KMS-11 (cell line): ENCODE data around the gene MANEA.
A peak's percentile ranks its signal among the peaks of the same experiment; 100 is the strongest.
"Not testable (repeated sequence)": the region's sequence is repeated elsewhere in the genome, so short reads cannot be mapped to it uniquely, and the experiment has no call there.

Experiments used
- H2AFZ ChIP-seq: fragments of 200-600 bp; sonication (generic); 2 replicates; pipeline ENCODE4 v1.6.1; 2016; ENCODE audit warnings: antibody characterized with exemption, mixed run types, low read depth
- H3K27ac ChIP-seq: fragments of 200-600 bp; sonication (generic); 2 replicates; pipeline ENCODE4 v1.6.1; 2016; ENCODE audit warnings: mild to moderate bottlenecking, mixed run types
- H3K27me3 ChIP-seq: fragments of 200-600 bp; sonication (generic); 2 replicates; pipeline ENCODE4 v1.6.1; 2017; ENCODE audit warnings: mild to moderate bottlenecking, low read depth, mixed run types, moderate library complexity; ENCODE audit not compliant: insufficient read depth
- H3K36me3 ChIP-seq: fragments of 200-600 bp; sonication (generic); 2 replicates; pipeline ENCODE4 v1.6.1; 2017; ENCODE audit warnings: mild to moderate bottlenecking, mixed run types; ENCODE audit not compliant: insufficient read depth
- H3K4me1 ChIP-seq: fragments of 200-600 bp; sonication (generic); 2 replicates; pipeline ENCODE4 v1.6.1; 2016; ENCODE audit warnings: mild to moderate bottlenecking, low read depth, mixed run types; ENCODE audit not compliant: poor library complexity, severe bottlenecking
- H3K4me2 ChIP-seq: fragments of 200-600 bp; sonication (generic); 2 replicates; pipeline ENCODE4 v1.7.0; 2016; ENCODE audit warnings: mild to moderate bottlenecking, mixed run types
- H3K4me3 ChIP-seq: fragments of 200-600 bp; sonication (generic); IDR thresholded peaks from 2 replicates; pipeline ENCODE4 v1.6.1; 2017; ENCODE audit warnings: low read depth, low read length, mixed read lengths; ENCODE audit not compliant: insufficient read depth
- H3K79me2 ChIP-seq: fragments of 200-600 bp; sonication (generic); 2 replicates; pipeline ENCODE4 v1.6.1; 2016; ENCODE audit warnings: low read depth, mixed run types; ENCODE audit not compliant: insufficient read depth
- H3K9ac ChIP-seq: fragments of 200-600 bp; sonication (generic); 2 replicates; pipeline ENCODE4 v1.6.1; 2016; ENCODE audit warnings: mild to moderate bottlenecking, mixed run types
- H4K20me1 ChIP-seq: fragments of 200-600 bp; sonication (generic); 2 replicates; pipeline ENCODE4 v1.6.1; 2016; ENCODE audit warnings: mild to moderate bottlenecking, mixed run types; ENCODE audit not compliant: insufficient read depth
- TF ChIP-seq, protein P1 (sequence below): fragments of 200-600 bp; sonication (generic); conservative IDR thresholded peaks from 2 replicates; pipeline ENCODE4 v1.6.1; 2017; ENCODE audit warnings: low read depth, mild to moderate bottlenecking, antibody characterized with exemption, low read length, moderate library complexity, mixed read lengths

MANEA gene

GRCh38 chr6:95576998-95577303, 384 bp upstream of the MANEA start:
- TF ChIP-seq, protein P1, sequence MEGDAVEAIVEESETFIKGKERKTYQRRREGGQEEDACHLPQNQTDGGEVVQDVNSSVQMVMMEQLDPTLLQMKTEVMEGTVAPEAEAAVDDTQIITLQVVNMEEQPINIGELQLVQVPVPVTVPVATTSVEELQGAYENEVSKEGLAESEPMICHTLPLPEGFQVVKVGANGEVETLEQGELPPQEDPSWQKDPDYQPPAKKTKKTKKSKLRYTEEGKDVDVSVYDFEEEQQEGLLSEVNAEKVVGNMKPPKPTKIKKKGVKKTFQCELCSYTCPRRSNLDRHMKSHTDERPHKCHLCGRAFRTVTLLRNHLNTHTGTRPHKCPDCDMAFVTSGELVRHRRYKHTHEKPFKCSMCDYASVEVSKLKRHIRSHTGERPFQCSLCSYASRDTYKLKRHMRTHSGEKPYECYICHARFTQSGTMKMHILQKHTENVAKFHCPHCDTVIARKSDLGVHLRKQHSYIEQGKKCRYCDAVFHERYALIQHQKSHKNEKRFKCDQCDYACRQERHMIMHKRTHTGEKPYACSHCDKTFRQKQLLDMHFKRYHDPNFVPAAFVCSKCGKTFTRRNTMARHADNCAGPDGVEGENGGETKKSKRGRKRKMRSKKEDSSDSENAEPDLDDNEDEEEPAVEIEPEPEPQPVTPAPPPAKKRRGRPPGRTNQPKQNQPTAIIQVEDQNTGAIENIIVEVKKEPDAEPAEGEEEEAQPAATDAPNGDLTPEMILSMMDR: no peak
- Histone ChIP-seq H2AFZ (peak overlapping the region; percentile 59), H3K27me3 (no peaks in the 10 kb centered on the region), H3K4me3 (no peak overlapping the region), H3K9ac (peak overlapping the region; percentile 92), H3K27ac (peak overlapping the region; percentile 98), H3K4me1 (peaks cover 24% of the 10 kb centered on the region), H4K20me1 (no peaks in the 10 kb centered on the region), H3K4me2 (peak overlapping the region; percentile 66), H3K79me2 (peaks cover 39% of the 10 kb centered on the region), H3K36me3 (no peaks in the 10 kb centered on the region)

DNA sequence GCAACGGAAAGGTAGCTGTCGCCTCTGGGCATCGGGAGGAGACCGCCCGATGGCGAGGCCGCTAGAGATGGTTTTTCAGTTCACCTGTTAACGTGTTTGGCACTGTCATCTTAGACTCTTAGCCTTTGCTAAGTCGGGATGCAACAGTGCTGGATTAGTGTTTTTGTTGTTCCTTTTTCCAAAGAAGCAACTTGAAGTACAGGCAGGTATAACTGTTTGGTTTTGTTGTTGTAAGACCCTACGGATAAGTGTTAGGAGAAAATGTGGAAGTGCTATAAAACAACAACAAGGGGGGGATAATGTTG, 723 bp downstream of the MANEA start:
- Histone ChIP-seq H3K27me3 (no peaks in the 10 kb centered on the region), H3K4me2 (peak overlapping the region; percentile 86), H3K4me3 (no peak overlapping the region), H3K79me2 (peaks cover 39% of the 10 kb centered on the region), H3K27ac (peak overlapping the region; percentile 98), H3K4me1 (peaks cover 24% of the 10 kb centered on the region), H3K9ac (peak overlapping the region; percentile 92), H2AFZ (peak overlapping the region; percentile 27; the same call in 1 of the 2 replicates), H4K20me1 (no peaks in the 10 kb centered on the region), H3K36me3 (no peaks in the 10 kb centered on the region)
- TF ChIP-seq, protein P1: no peak

DNA sequence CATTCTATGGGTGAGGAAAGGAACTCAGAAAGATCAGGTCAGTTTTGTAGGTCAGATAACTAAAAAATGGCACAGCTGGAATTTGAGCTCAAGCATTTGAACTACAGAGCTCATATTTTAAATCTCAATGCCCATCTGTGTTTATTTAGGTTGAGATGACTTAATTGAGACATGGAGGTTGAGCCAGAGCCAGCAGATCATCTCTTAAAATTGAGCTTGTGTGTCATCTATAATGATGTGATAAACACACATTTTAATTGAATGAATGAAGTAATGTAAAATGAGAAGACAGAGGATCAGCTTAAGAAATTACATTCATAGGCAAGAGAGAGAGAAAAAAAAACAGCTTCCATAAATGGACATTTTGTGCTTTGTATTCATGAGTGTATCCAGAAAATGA, 3.7 kb downstream of the MANEA start:
- H3K27me3 ChIP-seq: no peaks in the 10 kb centered on the region
- no peak overlapping the region for H3K4me3 ChIP-seq
- no peak overlapping the region for H2AFZ ChIP-seq
- H4K20me1 ChIP-seq: no peaks in the 10 kb centered on the region
- TF ChIP-seq, protein P1: no peak
- H3K9ac ChIP-seq: no peak overlapping the region
- H3K4me2 ChIP-seq: no peak overlapping the region
- H3K79me2 ChIP-seq: peaks cover 26% of the 10 kb centered on the region
- H3K4me1 ChIP-seq: peaks cover 11% of the 10 kb centered on the region
- H3K36me3 ChIP-seq: no peaks in the 10 kb centered on the region
- no peak overlapping the region for H3K27ac ChIP-seq

DNA sequence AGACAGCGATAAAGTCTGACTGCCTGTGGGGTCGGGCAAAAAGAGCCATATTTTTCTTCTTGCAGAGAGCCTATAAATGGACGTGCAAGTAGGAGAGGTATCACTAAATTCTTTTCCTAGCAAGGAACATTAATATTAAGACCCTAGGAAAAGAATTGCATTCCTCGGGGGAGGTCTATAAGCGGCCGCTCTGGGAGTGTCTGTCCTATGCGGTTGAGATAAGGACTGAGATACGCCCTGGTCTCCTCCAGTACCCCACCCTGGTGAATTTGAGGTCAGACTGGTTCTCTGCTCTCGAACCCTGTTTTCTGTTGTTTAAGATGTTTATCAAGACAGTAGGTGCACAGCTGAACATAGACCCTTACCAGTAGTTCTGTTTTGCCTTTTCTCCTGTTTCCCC, 6.9 kb downstream of the MANEA start:
- not testable (repeated sequence) for H3K4me2 ChIP-seq, H3K36me3 ChIP-seq, H3K4me3 ChIP-seq, H3K27ac ChIP-seq, H4K20me1 ChIP-seq, H3K9ac ChIP-seq, H2AFZ ChIP-seq, H3K27me3 ChIP-seq
- Histone ChIP-seq H3K79me2 (peaks cover 14% of the 10 kb centered on the region), H3K4me1 (peaks cover 18% of the 10 kb centered on the region)

DNA sequence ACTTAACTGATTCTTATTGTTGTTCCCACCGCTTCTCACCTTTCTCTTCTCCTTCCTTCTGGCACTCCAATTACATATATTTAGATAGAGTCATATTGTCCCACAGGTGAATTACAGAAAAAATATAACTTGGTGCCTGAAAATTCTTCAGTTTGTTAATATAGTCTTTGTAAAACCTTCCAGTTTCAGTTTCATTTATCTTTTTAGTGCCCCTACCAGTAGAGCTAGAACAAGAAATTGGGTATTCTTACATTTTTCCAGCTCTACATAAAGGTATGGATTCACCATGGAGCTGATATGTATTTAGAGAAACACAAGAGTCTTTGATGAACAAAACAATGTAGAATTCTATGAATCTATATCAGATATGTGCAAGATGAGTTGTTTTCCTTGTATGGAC, 10.7 kb downstream of the MANEA start:
- no peak overlapping the region for H3K27ac ChIP-seq
- no peak overlapping the region; the same call in 1 of the 2 replicates for H3K4me2 ChIP-seq
- H3K9ac ChIP-seq: no peak overlapping the region
- TF ChIP-seq, protein P1: no peak
- no peaks in the 10 kb centered on the region; the same call in 1 of the 2 replicates for H3K79me2 ChIP-seq
- peaks cover 9% of the 10 kb centered on the region for H3K4me1 ChIP-seq
- no peaks in the 10 kb centered on the region for H4K20me1 ChIP-seq
- no peaks in the 10 kb centered on the region for H3K36me3 ChIP-seq
- no peak overlapping the region for H3K4me3 ChIP-seq
- H3K27me3 ChIP-seq: no peaks in the 10 kb centered on the region
- H2AFZ ChIP-seq: no peak overlapping the region
